GM21717 (cell line): ENCODE measurements around the gene SEPTIN2.
A peak's percentile ranks its signal among the peaks of the same experiment; 100 is the strongest.
"Not testable (repeated sequence)": the region's sequence is repeated elsewhere in the genome, so short reads cannot be mapped to it uniquely, and the experiment has no call there.

Experiments used
- ATAC-seq: cut with Tn5 transposase; IDR thresholded peaks from one replicate; pipeline ENCODE4 v1.9.1; 2021; ENCODE audit warnings: mild to moderate bottlenecking, moderate library complexity; ENCODE audit not compliant: unreplicated experiment

Gene SEPTIN2

GRCh38 chr2:241379481-241380480, 64.1 kb downstream of the SEPTIN2 start:
- no peak for ATAC-seq

GRCh38 chr2:241381872-241382271, 66.1 kb downstream of the SEPTIN2 start:
- no peak for ATAC-seq

- ATAC-seq: not testable (repeated sequence)
Observed at GRCh38 chr2:241385450-241385849, 69.7 kb downstream of the SEPTIN2 start.

- no peak for ATAC-seq
Observed at GRCh38 chr2:241386519-241386918, 70.8 kb downstream of the SEPTIN2 start.

- no peak for ATAC-seq
Observed at GRCh38 chr2:241389697-241390096, 74.0 kb downstream of the SEPTIN2 start.

GRCh38 chr2:241390301-241391206, 74.8 kb downstream of the SEPTIN2 start:
- peak; percentile 54 for ATAC-seq

GRCh38 chr2:241391892-241392665, 76.4 kb downstream of the SEPTIN2 start:
- no peak for ATAC-seq

- ATAC-seq: not testable (repeated sequence)
Observed at GRCh38 chr2:241392753-241393152, 77.0 kb downstream of the SEPTIN2 start.

GRCh38 chr2:241393524-241394196, 77.9 kb downstream of the SEPTIN2 start:
- no peak for ATAC-seq

- ATAC-seq: not testable (repeated sequence)
Observed at GRCh38 chr2:241396809-241397208, 81.1 kb downstream of the SEPTIN2 start.

- no peak for ATAC-seq
Observed at GRCh38 chr2:241399941-241400922, 84.5 kb downstream of the SEPTIN2 start.
